Germinal center (tissue), 1 donor: Measurements from ENCODE around the gene RBP4.

ENCODE experiments used
- DNase-seq: peaks from one replicate; pipeline ENCODE4 v3.0.0; 2012; ENCODE audit warnings: mixed read lengths, low spot score

The RBP4 gene

DNA sequence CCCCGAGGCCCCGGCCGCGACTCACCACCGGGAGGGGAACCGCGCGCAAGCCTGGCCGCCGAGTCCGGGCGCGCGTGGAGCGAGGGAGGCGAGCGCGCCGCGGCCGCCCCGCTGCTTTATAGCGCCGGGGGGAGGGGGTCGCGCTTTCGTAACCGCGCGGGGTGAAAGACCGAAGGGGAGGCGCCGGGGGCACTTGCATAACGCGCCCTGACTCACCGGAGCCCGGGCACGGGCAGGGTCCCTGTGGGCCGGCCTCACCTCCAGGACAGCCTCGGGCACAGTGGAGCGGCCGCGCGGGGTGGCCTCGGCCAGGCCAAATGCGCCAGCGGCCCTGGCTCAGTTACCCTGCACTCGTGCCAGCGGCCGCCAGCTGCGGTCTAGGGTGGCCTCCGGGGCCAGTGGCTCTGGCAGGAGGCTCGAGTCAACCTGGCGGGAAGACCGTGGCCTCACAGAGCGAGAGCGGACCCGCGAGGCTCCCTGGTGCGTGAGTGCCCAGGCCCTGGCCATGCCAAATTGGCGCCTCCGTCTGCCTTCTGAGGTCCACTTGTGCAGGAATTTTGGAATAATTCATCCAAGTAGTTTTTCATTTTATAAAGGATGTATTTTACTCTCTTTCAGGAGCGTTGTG is at the start of gene RBP4:
TSS of gene RBP4 (minus strand) at position 90 of the 628 bp plus-strand sequence. CDS start 207 bp downstream, outside the sequence.
- DNase-seq, result no peak

DNA sequence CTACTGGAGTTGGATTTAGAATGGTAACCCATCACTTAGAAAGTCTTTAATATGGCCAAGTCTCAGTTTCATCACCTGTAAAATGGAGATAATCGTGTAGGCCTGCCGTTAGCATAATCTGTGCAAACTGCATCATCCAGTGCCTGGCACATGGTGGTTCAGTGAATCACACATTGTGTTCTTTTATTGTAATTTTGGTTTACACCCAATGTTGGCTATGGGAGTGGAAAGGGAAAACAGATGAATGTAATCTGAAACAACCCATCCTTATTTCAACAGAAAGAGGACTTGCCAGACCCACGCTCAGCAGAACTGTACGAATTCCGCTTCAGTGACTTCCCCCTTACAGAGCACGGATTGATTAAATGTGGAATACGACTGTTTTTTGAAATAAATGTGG is 38.8 kb upstream of the RBP4 start:
- no peak for DNase-seq

DNA sequence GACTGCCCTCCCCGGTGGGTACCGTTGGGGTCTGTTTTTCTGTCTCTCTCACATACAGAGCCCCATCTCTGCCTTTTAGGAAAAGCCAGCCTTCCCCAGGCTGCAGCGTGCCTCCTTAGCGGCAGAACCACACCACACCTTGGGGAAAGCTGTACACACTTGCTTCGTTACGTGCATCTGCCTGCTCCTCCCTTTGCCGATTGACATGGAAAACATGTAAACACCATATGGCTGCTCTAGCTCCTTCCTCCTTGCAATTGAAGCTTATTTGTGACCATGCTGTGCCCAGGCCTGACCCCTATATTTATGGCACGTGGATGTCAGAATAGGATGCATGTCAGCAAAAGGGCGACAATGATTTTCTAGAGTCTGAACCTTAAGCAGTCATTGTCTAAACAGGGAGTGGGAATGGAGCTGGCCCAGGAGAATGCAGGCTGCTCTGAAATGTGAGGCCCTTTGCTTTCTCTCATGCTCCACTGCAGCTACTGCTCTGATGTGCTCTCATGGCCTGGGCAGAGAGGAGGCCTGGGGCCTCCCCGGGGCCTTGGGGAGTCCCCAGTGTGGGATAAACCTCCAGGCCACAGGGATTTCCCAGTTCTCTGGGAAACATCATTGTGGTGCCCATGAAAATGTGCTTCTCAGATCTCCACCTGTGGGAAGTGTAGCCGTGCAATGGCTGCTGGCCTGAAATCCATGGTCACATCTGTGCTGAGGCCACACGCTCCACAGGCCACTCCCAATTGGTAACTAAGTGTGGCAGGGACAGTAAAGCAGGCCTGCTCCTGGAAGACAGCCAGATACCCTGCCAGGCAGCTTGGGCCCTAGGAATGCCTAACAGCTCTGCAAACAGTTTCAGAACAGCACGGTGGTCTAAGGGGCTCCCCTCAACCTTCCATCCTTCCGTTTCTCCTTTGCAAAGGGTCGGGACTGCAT is 29.9 kb upstream of the RBP4 start:
- no peak for DNase-seq

DNA sequence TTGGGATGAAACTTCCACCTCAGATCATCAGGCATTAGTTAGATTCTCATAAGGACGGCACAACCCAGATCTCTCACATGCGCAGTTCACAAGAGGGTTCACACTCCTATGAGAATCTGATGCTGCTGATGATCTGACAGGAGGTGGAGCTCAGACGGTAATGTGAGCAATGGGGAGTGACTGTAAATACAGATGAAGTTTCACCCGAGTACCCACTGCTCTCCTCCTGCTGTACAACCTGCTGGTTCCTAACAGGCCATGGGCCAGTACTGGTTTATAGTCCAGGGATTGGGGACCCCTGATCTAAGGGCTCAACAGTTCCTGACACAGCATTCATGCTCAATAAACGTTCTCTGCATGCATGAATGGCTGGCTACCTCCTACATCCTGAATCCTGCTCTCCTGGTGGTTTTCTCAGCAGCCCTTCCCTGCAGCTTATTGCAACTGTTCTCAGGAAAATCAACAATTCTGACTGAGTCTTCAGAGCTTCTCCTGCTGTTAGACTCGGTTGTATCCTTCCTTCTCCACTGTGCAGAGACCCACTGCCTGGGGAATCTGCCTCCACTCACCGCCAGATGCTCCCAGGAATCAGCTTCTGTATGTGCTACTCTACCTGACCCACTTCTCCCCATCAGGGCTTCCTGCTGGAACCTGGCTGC is 28.7 kb upstream of the RBP4 start:
- DNase-seq, result no peak

DNA sequence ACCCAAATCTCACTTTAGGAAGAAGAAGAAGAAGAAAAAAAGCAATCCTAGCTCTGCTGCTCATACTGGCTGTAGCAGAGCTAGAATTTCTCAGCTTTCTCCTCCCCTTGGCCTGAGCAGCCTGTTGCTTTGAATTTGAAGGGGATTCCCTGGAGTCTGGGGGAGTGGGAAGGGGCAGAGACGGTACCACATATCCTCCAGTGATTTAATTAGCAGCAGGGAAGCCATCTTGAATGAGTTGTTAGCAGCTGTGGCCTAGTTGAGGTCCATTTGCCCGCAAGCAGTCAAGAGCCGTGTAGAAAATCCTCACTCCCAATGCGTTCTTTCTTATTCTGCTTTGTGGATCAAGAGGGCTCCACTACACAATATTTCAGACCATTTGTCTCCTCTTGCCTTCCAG is 27.8 kb upstream of the RBP4 start:
- no peak for DNase-seq

DNA sequence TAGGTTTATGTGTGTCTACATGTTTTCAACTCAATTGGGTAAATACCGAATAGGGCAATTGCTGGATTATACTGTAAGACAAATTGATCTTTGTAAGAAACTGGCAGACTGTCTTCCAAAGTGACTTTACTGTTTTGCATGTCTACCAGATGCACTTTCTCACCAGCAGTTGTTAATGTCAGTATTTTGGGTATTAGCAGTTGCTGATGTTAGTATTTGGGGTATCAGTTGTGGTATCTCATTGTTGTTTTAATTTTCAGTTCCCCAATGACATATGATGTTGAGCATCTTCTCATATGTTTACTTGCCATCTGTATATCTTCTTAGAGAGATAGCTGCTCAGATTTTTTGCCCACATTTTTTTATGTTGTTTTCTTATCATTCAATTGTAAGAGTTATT is 21.9 kb upstream of the RBP4 start:
- no peak for DNase-seq

DNA sequence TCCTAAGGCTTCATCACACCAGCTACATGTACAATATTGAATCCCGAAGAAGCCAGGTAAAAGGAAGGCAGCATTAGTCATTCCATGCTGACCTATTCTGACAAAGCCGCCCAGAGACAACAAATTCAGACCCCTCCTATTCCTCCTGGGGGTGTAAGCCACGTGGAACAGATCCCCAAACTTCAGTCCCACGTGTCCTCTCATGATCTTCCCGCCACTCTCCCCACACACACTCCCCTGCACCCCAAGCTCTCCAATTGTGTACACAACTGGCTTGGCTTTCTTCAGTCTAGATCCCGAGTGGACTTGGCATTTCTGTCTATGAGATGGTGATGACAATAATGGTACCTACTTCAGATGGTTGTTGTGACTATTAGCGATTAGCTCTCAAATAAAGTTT is 19.9 kb upstream of the RBP4 start:
- no peak for DNase-seq

DNA sequence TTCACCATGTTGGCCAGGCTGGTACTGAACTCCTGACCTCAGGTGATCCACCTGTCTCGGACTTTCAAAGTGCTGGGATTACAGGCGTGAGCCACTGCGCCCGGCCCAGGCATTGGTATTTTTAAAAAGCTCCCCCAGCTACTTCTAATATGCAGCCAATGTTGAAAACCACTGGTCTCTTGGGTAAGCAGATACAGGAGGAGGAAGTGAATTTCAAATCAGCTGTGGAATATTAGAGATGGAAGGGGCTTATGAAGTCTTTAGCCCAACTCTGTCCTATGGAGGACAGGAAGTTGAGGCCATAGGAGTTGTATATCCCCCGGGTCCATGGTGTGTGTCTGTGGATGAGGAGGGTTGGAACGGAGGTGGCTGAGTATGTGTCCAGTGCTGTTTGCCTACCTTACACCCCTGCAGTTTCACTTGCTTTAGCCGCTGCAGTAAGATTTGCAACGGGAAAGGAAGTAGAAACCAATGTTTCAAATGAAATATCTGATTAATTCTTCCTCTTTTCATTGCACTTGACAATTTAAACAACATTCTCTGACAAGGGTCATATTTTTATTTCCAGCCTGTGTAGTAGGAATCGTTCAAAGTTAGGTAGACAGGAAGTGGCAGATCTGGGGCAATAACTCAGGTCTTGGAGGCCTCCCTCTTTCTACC is 14.7 kb upstream of the RBP4 start:
- DNase-seq, result no peak

DNA sequence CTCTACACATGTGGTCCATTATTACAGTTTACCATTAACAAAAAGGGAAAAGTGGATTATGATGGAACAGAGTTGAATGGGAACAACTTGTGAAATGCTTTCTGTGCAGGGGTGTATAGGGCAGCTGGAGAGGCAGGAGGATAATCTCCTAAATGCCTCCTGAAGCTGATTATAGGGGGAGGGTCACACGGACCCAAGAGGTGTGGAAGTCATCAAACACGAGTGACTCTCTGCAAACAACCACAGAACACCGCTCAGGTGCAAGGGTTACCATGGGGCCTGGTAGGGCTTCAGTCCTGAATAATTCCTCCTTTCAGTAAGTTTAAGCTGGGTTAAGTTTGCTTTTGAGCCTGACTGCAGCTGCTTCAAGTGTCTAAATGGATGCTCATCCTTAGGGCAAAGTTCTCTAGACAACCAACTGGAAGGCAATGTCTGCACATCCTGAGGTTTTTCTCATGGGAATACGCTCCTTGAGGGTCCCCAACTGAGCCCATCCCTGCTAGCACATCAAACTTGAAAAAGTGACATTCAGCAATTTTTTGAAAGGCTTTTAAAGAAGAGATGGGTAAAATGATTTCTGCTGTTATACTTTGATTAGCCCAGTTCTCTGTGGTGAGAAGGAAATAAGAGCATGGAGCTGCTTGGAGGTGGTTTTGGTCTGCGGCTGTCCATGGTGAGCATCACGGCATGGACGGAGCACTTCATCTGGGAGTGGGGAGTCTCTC is 13.2 kb upstream of the RBP4 start:
- no peak for DNase-seq

DNA sequence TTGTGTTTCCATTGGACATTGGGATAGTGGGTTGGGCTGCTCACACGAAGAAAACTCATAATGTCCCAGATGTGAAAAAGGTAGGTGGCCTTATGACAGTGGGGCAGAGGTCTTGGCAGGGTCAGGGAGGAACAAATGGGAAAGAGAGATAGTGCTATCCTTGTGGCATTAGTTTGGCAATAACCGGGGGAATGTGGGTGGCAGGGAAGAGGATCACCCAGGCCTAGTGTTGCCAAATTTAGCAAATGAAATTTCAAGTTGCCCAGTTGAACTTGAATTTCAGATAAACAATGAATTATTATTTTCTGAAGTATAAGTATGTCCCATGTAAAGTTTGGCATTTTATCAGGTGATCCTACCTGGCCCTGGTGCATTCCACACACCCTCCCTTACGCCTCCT is 12.1 kb upstream of the RBP4 start:
- DNase-seq, result no peak

DNA sequence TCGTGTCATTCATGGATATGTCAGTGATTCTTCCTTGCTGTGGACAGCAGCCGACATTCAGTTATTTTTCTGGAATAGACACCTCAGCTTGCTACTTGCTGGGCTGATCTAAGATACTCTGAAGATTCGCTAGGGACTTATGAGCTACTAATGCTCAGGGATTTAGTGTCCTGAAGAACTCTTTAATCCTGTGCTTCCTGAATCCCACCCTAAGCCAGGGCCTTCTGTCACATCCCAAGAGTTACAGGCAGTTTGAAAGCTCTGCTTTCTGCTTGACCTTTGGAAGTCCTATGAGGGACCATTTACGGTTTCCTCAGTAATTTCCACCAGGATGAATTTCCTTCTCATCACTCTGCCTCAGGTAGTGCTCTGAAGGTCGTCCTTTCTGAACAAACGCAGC is 11.3 kb upstream of the RBP4 start, which contains the start of gene PDE6C:
TSS of gene PDE6C (plus strand) at position 227 of the 400 bp plus-strand sequence. CDS start 189 bp downstream, outside the sequence.
- DNase-seq, result no peak

DNA sequence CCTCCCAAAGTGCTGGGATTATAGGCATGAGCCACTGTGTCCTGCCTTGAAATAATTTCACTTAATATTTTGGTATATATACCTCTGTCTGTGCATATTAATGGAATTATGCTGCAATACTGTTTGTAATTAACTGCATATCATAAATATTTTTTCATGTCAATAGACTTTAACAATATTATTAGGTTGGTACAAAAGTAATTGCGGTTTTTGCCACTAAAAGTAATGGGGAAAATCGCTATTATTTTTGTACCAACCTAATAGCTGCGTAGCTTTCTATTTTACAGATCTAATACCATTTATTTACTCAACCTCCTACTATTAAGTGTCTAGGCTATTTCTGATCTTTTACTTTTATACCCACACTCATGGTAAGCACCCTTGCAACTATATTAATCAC is 7.4 kb upstream of the RBP4 start:
- DNase-seq, result no peak

DNA sequence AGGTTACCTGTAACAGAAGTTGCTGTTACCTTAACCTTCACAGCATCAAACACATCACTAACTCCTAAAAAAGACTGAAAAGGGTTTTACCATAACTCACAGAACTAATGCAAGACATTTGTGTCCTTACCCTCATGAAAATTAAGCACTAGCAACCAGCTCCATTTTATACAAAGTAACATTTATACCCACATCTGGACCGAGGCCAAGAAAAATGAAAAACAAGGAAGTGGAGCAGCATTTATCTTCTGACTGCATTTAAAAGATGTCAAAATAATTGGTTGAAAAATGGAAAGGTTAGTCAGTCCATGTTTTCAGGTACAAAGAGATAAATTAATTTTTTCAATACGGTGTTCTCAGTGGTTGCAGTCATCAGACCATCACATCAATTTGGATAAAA is 3.1 kb upstream of the RBP4 start:
- no peak for DNase-seq

DNA sequence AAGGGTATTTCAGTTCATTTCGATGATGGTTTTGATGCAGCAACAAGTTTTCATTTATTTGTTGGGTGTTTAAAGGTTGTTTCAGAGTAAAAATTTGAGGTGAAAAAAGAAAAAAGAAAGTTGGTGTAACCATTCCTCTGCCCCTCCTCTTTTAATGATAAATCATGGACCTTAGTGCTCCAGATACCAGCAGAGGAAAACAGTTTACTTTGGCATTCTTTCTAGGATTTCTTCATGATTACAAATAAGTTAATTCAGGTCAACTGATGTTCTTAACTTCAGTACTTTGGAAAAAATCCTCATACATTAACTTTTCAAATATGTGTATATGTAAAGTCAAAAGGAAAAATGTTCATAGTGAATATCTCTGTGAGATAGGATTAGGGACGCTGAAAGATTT is 2.0 kb upstream of the RBP4 start:
- DNase-seq, result no peak

DNA sequence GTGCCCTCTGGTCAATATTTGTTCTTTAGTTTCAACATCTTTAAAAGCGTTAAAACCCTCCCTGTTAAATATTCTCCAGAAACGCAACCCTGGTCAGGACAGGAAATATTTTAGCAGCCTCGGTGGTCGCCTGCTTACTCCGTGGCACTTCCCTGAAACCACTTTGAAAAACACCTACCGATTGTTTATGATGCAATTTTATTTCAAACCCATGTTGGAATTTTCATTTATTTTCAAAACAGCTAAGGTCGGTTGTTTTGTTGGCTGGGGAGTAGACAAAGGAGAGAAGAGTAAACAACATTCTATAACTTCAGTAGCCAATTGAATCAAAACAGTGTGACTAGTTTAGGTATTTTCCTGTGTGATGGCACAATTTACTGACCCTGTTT is 733 bp upstream of the RBP4 start:
- no peak for DNase-seq

DNA sequence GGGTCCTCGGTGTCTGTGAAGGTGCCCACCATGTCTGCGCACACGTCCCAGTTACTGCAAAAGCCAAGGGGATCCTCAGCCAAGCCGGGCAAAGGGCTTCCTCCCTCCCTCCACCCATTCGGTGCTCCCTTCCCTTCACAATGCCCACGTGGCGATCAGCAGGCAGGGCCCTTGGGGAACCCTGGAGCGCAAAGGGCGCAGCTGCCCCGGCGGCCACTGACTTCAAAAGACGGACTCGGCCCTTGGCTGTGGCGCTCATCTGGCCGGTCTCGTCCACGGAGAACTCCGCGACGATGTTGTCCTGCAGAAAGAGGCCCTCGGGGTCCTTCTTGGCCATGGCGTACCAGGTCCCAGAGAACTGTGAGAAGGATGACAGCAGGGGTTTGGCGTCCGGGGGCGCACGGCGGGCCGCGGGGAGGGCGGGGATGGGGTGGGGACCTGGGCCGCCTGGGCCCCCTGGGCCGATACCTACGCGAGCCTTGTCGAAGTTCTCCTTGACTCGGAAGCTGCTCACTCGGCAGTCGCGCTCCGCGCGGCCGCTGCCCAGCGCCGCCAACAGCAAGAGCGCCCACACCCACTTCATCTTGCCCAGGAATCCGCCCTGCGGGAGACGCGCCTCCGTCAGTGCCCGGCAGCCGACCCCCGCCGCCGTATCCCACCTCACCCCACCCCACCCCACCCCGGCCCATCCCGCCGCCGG is 439 bp downstream of the RBP4 start:
- no peak for DNase-seq

DNA sequence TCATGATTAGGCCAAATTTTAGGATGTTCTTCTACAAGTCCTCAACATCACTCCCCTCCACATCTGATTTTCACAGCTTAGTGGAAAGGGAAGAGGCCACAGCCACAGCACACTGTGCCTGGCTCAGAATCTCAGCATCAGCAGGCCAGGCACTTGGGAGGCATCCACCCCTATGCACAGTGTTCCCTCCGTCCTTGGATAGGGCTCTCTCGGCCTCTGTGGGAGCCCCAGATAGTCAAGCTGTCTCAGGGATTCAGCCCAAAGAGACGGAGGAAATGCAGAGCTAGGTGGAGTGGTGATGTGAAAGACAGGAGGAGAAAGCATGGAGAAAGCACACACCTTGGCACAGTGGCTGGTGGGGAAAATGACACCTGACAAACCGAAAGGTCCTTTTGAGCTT is 1.3 kb downstream of the RBP4 start:
- DNase-seq, result no peak

DNA sequence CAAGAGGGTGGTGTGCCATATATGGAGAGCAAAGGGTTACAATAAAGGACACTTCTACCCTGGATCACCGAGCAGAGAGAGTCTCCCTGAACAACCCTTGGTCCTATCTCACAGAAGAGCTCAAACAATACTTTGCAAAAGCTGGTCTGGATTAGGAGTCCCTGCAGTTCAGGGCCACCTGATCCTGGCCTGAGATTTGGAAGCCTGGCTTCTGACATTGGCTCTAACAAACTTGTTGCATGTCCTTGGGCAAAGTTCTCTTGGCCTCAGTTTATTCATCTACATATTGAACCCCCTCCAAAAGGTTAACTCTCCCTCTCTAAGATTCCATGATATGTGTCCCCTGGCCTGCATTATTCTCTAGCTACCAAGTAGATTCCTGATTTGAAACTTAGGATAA is 1.7 kb downstream of the RBP4 start:
- DNase-seq, result no peak

DNA sequence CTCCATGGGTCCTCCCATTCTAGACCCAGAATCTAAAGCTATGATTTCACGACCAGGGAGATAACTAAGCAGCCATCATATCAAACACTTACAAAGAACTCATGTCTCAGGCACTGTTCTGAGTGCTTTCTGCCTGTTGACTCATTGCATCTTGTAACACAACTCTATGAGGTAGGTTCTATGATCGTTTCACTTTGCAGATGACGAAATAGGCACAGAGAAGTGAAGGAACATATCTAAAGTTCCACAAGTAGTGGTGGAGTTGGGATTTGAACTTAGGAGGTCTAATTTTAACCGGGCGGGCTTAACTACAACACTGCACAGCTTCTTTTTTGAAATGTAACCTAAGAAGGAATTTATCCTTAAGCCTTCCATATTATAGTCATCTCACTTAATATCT is 2.9 kb downstream of the RBP4 start:
- DNase-seq, result no peak

DNA sequence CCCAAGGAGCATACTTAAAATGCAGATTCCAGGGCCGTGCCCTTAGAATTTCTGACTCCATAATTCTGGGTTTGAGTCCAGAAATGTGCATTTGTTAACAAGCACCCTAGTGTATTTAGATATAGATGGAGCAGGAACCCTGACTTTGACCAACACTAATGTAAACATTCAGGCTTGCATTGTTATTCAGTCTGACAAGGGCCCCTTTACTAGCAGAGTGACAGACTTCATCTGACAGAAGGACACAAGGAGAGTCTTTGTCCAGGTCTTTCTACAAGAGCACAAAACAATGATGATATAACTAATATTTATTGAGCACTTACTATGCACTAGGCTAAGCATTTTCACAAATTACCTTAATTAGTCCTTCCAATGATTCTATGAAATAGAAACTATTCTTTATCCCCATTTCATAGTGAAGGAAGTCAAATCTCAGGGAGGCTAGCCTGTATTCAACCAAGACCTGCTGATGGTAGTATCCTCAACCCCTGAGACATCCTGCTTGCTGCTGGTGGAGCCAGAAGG is 3.9 kb downstream of the RBP4 start:
- no peak for DNase-seq

DNA sequence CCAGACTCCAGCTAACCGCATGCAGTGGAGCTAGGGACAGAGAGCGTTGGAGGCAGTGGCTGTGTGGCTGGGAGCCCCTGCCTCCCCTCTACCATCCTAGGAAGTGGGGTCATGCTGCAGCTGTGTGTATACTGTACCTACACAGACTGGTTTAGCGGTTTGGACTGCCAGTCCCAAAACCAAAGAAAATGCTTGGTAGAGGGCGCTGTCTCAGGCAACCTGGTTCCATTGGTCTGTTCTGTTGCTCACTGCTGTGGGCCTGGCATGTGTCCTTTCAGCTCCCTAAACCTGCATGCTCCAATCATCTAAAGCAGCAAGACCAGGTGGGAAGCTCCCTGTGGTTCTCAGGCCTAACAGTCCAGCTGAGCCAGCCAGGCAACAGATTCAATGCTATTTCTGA is 4.5 kb downstream of the RBP4 start:
- no peak for DNase-seq
